ENCODE results near the gene IQSEC1. TPM values are rescaled to one million over a fixed set of nuclear protein-coding genes. Genes with fewer than 3 reads are reported as not detected.

Gene IQSEC1
- total and polyA plus RNA-seq, 7 donors = 2.5 to 39.1 (median 23.9) TPM

DNA sequence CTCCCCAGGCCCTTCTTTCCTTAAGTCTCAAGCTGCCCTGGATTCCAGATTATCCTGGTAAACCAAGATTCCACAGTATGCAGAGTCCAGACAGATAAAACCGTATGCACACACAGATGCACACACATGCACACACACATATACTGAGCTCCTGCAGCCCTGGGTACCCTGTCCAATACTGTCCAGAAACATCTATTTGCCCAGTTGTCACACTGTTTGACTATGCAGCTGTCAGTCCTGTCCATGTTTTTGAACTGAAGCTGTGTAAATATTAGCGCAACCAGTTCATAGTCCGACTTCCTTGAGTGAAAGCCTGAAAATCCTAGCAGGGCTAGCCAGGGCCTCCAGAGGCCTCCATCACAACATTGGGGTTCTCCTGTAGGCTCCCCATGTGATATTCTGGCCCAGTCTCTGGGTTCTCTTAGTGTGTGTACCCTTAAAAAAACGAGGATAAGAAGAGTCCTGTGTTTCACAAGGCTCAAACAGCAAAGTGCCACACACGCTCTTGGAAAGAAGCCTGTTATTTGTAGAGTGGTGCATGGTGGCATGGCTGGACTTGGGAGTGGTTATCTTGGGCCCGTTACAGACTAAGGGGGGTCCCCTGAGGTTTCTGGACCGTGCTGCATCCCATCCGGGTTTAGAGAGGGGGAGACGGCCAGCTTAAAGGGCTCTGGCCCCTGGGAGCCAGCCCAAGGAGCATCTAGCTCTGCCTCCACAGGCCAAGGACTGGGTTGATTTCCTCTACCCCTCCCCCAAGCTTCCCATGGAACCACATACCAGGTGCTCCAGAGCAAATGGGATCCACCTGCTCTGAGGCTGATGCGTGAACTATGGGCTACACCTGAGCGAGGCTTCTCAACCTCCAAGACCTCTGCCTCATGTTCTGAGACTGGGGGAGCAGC is 108.3 kb downstream of the IQSEC1 start:
- Histone ChIP-seq H3K27ac (peak overlapping the region in 3 of 4 donors; percentile 2 to 38 (median 22)), H3K9me3 (no peaks in the 10 kb centered on the region), H3K4me3 (no peak overlapping the region), H3K27me3 (no peaks in the 10 kb centered on the region), H3K36me3 (no peaks in the 10 kb centered on the region), H3K4me1 (peaks cover 0 to 85% (median 75%) of the 10 kb centered on the region in 4 donors)
- DNase-seq = no peak
- intact Hi-C loops (cut with DNase I) = loop anchor here (5.0 kb wide), 1 partner anchor 73 kb away; no protein-coding TSS in a partner anchor
- WGBS, 2 donors = 44 to 71% methylated on average over 11 of the region's 11 CpGs
- TF ChIP-seq EP300 (IDR thresholded peaks at IDR 0.05) (no peak), POLR2AphosphoS5 (IDR thresholded peaks at IDR 0.05) (no peak), POLR2A (IDR thresholded peaks at IDR 0.05) (no peak)
- TF ChIP-seq, protein P1, sequence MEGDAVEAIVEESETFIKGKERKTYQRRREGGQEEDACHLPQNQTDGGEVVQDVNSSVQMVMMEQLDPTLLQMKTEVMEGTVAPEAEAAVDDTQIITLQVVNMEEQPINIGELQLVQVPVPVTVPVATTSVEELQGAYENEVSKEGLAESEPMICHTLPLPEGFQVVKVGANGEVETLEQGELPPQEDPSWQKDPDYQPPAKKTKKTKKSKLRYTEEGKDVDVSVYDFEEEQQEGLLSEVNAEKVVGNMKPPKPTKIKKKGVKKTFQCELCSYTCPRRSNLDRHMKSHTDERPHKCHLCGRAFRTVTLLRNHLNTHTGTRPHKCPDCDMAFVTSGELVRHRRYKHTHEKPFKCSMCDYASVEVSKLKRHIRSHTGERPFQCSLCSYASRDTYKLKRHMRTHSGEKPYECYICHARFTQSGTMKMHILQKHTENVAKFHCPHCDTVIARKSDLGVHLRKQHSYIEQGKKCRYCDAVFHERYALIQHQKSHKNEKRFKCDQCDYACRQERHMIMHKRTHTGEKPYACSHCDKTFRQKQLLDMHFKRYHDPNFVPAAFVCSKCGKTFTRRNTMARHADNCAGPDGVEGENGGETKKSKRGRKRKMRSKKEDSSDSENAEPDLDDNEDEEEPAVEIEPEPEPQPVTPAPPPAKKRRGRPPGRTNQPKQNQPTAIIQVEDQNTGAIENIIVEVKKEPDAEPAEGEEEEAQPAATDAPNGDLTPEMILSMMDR (IDR thresholded peaks at IDR 0.05) = no peak

DNA sequence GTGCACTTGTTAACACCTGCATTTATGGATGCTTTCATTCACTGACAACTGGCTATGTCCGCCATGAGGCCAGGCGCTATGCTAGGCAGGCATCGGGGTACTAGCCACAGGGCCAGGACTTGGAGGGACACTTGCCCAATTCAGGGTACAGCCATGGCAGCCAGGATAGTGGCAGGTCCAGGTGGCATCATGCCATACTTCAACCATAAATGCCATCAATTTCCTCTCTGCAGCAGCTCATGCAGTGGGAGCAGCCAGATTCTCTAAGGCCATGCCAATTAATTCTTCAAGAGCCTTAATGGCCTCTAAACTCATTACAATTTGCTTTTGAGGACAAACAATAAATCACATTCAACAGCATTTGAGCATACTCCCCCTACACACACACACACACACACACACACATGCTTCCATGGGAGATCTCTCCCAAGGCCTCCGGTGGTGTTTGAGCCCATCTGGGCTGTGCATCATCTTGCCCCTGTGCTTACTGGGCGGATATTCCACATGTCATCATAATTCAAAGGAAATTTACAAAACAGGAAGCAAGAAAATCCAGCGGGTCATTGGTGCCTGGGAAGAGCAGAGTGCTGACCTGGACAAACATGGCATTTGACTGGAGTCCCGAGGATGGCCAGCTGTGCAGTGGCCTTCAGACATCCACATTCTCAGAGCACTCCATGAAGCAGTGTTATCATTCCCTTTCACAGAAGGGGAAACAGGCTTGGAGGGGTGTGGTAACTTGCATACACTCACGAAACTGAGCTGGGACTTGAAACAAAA is 109.1 kb downstream of the IQSEC1 start:
- Histone ChIP-seq H3K9me3 (no peaks in the 10 kb centered on the region), H3K27ac (peak overlapping the region in 3 of 4 donors; percentile 2 to 38 (median 22)), H3K4me1 (peaks cover 0 to 87% (median 78%) of the 10 kb centered on the region in 4 donors), H3K4me3 (no peak overlapping the region), H3K27me3 (no peaks in the 10 kb centered on the region), H3K36me3 (no peaks in the 10 kb centered on the region)
- intact Hi-C loops (cut with DNase I) = no loop called here
- DNase-seq = no peak
- TF ChIP-seq POLR2AphosphoS5 (IDR thresholded peaks at IDR 0.05) (no peak), EP300 (IDR thresholded peaks at IDR 0.05) (no peak), POLR2A (IDR thresholded peaks at IDR 0.05) (no peak)
- TF ChIP-seq, protein P1 (IDR thresholded peaks at IDR 0.05) = no peak
- WGBS, 2 donors = 58 to 65% methylated on average over 8 of the region's 8 CpGs

DNA sequence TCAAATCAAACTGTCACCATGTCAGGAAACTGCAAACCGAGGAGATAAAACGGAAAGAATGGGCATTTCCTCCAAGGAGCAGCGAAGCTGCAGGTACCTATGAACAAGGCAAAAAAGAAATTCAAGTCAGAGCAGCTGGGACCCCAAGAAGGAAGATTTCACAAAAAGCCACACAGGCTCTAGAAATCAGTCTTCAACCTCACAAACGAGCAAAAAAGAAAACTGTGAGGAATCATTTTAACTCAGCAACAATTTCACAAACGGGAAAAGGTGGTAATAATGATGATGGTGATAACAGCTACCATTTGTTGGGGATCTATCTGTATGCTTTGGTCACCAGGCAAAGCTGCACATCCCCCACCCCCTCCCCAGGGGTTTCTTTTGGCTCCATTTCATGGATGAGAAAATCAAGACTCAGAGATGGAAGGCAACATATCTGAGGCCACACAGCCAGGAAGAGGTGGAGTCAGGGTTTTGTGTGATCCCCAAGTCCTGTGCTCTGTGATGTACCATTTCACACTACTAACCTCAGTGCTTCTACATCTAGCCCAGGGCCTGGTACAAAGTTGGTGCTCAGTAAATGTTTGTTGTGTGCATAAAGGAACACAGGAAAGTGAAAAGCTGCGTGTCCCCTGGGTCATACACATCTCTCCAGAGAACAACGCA is 109.9 kb downstream of the IQSEC1 start:
- intact Hi-C loops (cut with DNase I) = no loop called here
- WGBS, 2 donors = 49 to 82% methylated on average over 7 of the region's 7 CpGs
- H3K27ac ChIP-seq = no peak overlapping the region
- H3K36me3 ChIP-seq = no peaks in the 10 kb centered on the region
- no peak overlapping the region for H3K4me3 ChIP-seq
- no peak for DNase-seq
- H3K4me1 ChIP-seq = peaks cover 0 to 88% (median 78%) of the 10 kb centered on the region in 4 donors
- no peaks in the 10 kb centered on the region for H3K27me3 ChIP-seq
- H3K9me3 ChIP-seq = no peaks in the 10 kb centered on the region
- TF ChIP-seq POLR2A (IDR thresholded peaks at IDR 0.05) (no peak), POLR2AphosphoS5 (IDR thresholded peaks at IDR 0.05) (no peak), EP300 (IDR thresholded peaks at IDR 0.05) (no peak)
- TF ChIP-seq, protein P1 (IDR thresholded peaks at IDR 0.05) = no peak

DNA sequence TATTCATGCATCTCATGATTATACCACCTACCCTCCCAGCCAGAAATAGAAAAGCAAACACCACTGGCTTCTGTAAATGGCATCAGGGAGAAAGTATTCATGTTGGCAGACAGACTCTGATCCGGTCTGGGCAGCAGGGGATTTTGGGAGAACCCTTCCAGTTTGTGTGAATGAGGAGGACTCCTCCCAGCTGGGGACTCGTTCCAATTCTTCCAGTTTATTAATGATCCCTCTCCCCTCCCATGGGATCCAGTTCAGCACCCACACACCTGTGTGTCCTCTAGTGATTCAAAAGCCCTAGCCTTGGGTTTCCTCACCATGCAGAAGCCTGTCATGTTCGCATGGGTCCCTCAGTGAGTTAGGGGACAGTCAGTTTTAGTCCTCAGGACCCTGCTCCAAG is 110.9 kb downstream of the IQSEC1 start:
- TF ChIP-seq POLR2AphosphoS5 (IDR thresholded peaks at IDR 0.05) = no peak
- TF ChIP-seq, protein P1 (IDR thresholded peaks at IDR 0.05) = no peak
- no peak for TF ChIP-seq EP300 (IDR thresholded peaks at IDR 0.05)
- no peak for TF ChIP-seq POLR2A (IDR thresholded peaks at IDR 0.05)
- no peak for DNase-seq
- intact Hi-C loops (cut with DNase I) = no loop called here
- H3K27me3 ChIP-seq = no peaks in the 10 kb centered on the region
- no peaks in the 10 kb centered on the region for H3K36me3 ChIP-seq
- no peak overlapping the region for H3K27ac ChIP-seq
- H3K9me3 ChIP-seq = no peaks in the 10 kb centered on the region
- no peak overlapping the region for H3K4me3 ChIP-seq
- H3K4me1 ChIP-seq = peaks cover 0 to 94% (median 83%) of the 10 kb centered on the region in 4 donors
- WGBS, 2 donors = 77 to 82% methylated on average over 3 of the region's 3 CpGs

Measured in sigmoid colon (tissue), 7 donors.